Brain microvascular endothelial cell (primary cell): ENCODE measurements around the gene IP6K3.

Experiments
- DNase-seq: peaks from one replicate; pipeline ENCODE4 v3.0.0-alpha.2; 2020
- H3K27ac ChIP-seq: fragments of 250-450 bp; sonication (Bioruptor Pico); 2 replicates; pipeline ENCODE4 v1.5.1; 2020; ENCODE audit warnings: mild to moderate bottlenecking, moderate library complexity
- H3K27me3 ChIP-seq: fragments of 250-450 bp; sonication (Bioruptor Pico); replicated peaks from 2 replicates; pipeline ENCODE4 v1.5.1; 2020; ENCODE audit warnings: mild to moderate bottlenecking
- H3K36me3 ChIP-seq: fragments of 250-450 bp; sonication (Bioruptor Pico); replicated peaks from 2 replicates; pipeline ENCODE4 v1.5.1; 2020; ENCODE audit warnings: mild to moderate bottlenecking
- H3K4me3 ChIP-seq: 2 replicates; pipeline ENCODE4 v1.5.1; 2011; ENCODE audit warnings: low read depth, mild to moderate bottlenecking, control low read depth, low read length, moderate library complexity
- CTCF ChIP-seq: IDR thresholded peaks from 2 replicates; pipeline ENCODE4 v1.5.1; 2011; ENCODE audit warnings: low read depth, mild to moderate bottlenecking, moderate library complexity, low read length, control low read depth, inconsistent platforms; ENCODE audit errors: missing control alignments
- in situ Hi-C: cut with HindIII; loops from 2 replicates; pipeline ENCODE4 v1.10.0; 2017; ENCODE audit warnings: low sequenced_read_pairs, low pct_ligation_motif_present

Gene IP6K3

GRCh38 chr6:33766921-33767907 is 20.5 kb upstream of the IP6K3 start:
- peaks cover 2% of the 10 kb centered on the region for H3K36me3 ChIP-seq
- in situ Hi-C loops = loop anchor here (25.0 kb wide), 1 partner anchor 370 kb away; the partner anchor contains the start of gene GRM4
- no peak overlapping the region for H3K27ac ChIP-seq
- no peak for TF ChIP-seq CTCF
- H3K27me3 ChIP-seq = no peaks in the 10 kb centered on the region
- no peak overlapping the region for H3K4me3 ChIP-seq
- no peak for DNase-seq

GRCh38 chr6:33765368-33765767 is 18.7 kb upstream of the IP6K3 start:
- no peak for TF ChIP-seq CTCF
- Histone ChIP-seq H3K36me3 (no peaks in the 10 kb centered on the region), H3K27me3 (no peaks in the 10 kb centered on the region), H3K27ac (no peak overlapping the region), H3K4me3 (no peak overlapping the region)
- in situ Hi-C loops = loop anchor here (25.0 kb wide), 1 partner anchor 372 kb away; the partner anchor contains the start of gene GRM4
- no peak for DNase-seq

- Histone ChIP-seq H3K4me3 (no peak overlapping the region), H3K27ac (no peak overlapping the region), H3K27me3 (no peaks in the 10 kb centered on the region), H3K36me3 (no peaks in the 10 kb centered on the region)
- in situ Hi-C loops = loop anchor here (25.0 kb wide), 1 partner anchor 373 kb away; the partner anchor contains the start of gene GRM4
- no peak for TF ChIP-seq CTCF
- no peak for DNase-seq
Measured at GRCh38 chr6:33764036-33764435, 17.3 kb upstream of the IP6K3 start.

- no peaks in the 10 kb centered on the region for H3K27me3 ChIP-seq
- no peak for DNase-seq
- H3K4me3 ChIP-seq = no peak overlapping the region
- in situ Hi-C loops = loop anchor here (25.0 kb wide), 1 partner anchor 374 kb away; the partner anchor contains the start of gene GRM4
- H3K36me3 ChIP-seq = no peaks in the 10 kb centered on the region
- TF ChIP-seq CTCF = no peak
- H3K27ac ChIP-seq = no peak overlapping the region
Measured at GRCh38 chr6:33763483-33763882, 16.8 kb upstream of the IP6K3 start.

- TF ChIP-seq CTCF = no peak
- in situ Hi-C loops = loop anchor here (25.0 kb wide), 1 partner anchor 375 kb away; the partner anchor contains the start of gene GRM4
- H3K27ac ChIP-seq = no peak overlapping the region
- H3K36me3 ChIP-seq = no peaks in the 10 kb centered on the region
- DNase-seq = no peak
- H3K27me3 ChIP-seq = no peaks in the 10 kb centered on the region
- H3K4me3 ChIP-seq = no peak overlapping the region
Measured at GRCh38 chr6:33762713-33763112, 16.0 kb upstream of the IP6K3 start.
